Measurements from ENCODE around the gene CHST11. TPM values are rescaled to one million over a fixed set of nuclear protein-coding genes. Genes with fewer than 3 reads are reported as not detected.

The CHST11 gene
- total RNA-seq, 1 experiment from 2014 or later: 1.1 TPM

DNA sequence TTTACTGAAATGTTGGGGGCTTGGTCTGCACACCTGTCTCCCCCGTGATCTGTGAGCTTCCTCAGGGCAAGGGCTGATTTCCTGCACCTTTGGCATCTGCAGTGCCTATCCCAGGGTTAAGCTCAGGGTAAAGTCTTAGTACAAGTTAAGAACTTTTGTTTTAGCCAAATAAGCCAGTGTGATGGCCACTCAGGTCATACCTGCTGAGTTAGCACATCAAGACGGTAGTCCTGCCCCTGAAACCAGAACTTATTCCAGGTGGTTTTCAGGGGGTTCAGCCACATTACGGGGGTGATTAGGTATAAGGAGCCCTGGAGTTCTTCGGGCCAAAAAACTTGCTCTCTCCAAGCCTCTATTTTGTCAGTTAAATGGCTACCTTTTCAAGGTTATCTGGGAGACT, 21.6 kb upstream of the CHST11 start:
- no peaks in the 10 kb centered on the region for H3K9me3 Mint-ChIP-seq (ENCODE audit: low read depth, unreplicated experiment)
- no peak overlapping the region for H3K27ac Mint-ChIP-seq (ENCODE audit: unreplicated experiment)
- no TSS peak for BruUV-seq (replicated peaks)
- TF ChIP-seq, protein P1, sequence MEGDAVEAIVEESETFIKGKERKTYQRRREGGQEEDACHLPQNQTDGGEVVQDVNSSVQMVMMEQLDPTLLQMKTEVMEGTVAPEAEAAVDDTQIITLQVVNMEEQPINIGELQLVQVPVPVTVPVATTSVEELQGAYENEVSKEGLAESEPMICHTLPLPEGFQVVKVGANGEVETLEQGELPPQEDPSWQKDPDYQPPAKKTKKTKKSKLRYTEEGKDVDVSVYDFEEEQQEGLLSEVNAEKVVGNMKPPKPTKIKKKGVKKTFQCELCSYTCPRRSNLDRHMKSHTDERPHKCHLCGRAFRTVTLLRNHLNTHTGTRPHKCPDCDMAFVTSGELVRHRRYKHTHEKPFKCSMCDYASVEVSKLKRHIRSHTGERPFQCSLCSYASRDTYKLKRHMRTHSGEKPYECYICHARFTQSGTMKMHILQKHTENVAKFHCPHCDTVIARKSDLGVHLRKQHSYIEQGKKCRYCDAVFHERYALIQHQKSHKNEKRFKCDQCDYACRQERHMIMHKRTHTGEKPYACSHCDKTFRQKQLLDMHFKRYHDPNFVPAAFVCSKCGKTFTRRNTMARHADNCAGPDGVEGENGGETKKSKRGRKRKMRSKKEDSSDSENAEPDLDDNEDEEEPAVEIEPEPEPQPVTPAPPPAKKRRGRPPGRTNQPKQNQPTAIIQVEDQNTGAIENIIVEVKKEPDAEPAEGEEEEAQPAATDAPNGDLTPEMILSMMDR (IDR thresholded peaks at IDR 0.05; ENCODE audit: unreplicated experiment): no peak
- CTCF ChIA-PET: interaction anchor here (2.1 kb wide), 1 partner anchor 9 kb away, joined by 5 read pairs; no protein-coding TSS in a partner anchor
- H3K36me3 Mint-ChIP-seq (ENCODE audit: insufficient read depth, unreplicated experiment): no peaks in the 10 kb centered on the region
- no peak overlapping the region for H3K4me3 Mint-ChIP-seq (ENCODE audit: low read depth, unreplicated experiment)
- H3K4me1 Mint-ChIP-seq (ENCODE audit: low read depth, unreplicated experiment): peaks cover 13% of the 10 kb centered on the region
- intact Hi-C loops (cut with micrococcal nuclease; ENCODE audit: unreplicated experiment): no loop called here
- peaks cover 89% of the 10 kb centered on the region for H3K27me3 Mint-ChIP-seq (ENCODE audit: unreplicated experiment)
- no peak for DNase-seq

DNA sequence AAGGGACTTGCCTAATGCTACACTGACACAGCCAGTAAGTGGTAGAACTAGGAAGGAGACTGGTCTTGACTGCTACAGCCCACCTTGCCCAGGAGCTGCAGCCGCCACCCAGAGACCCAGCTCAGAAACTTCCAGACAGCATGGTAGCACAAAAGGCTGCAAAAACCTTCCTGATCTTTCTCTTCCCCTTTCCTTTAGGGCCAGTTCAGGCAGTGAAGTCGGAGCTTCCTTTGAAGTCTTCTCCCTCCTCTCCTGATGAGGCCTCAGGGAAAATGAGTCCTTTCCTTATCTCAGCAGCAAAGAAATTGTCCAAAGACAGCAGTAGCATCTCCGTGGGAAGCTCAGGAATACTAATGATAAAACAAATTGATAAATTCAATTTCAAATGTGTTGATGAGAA, 21.0 kb upstream of the CHST11 start:
- Mint-ChIP-seq H3K4me3 (ENCODE audit: low read depth, unreplicated experiment) (no peak overlapping the region), H3K27ac (ENCODE audit: unreplicated experiment) (no peak overlapping the region)

DNA sequence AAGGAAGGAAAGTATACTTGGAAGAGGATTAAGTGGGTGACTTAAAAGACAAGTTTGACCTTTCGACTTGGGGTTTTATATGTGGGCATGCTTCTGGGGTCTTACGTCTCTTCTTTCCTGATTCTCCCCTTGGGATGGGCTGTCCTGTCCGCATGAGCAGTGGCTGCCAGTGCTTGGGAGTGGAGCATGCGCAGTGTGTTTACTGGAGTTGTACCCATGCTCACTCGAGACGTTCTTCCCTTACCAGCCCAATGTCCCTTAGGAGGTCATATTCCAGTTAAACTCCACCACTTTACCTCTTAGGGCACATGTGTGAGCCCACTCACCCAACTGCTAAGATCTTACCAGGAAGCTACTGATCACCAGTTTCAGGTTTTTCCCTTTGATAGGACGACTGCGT, 20.0 kb upstream of the CHST11 start:
- CTCF ChIA-PET: interaction anchor here (0.6 to 2.1 kb wide), 4 partner anchors 8 to 539 kb away, joined by 3 to 5 read pairs (median 4); no protein-coding TSS in a partner anchor
- intact Hi-C loops (cut with micrococcal nuclease; ENCODE audit: unreplicated experiment): no loop called here

More for the DNA sequence above, 21.0 kb upstream of the CHST11 start:
- intact Hi-C loops (cut with micrococcal nuclease; ENCODE audit: unreplicated experiment): no loop called here
- Mint-ChIP-seq H3K9me3 (ENCODE audit: low read depth, unreplicated experiment) (no peaks in the 10 kb centered on the region), H3K36me3 (ENCODE audit: insufficient read depth, unreplicated experiment) (no peaks in the 10 kb centered on the region), H3K27me3 (ENCODE audit: unreplicated experiment) (peaks cover 91% of the 10 kb centered on the region), H3K4me1 (ENCODE audit: low read depth, unreplicated experiment) (peaks cover 13% of the 10 kb centered on the region)
- TF ChIP-seq, protein P1 (IDR thresholded peaks at IDR 0.05; ENCODE audit: unreplicated experiment): no peak
- BruUV-seq (replicated peaks): no TSS peak
- CTCF ChIA-PET: interaction anchor here (2.1 kb wide), 1 partner anchor 9 kb away, joined by 5 read pairs; no protein-coding TSS in a partner anchor
- no peak for DNase-seq

DNA sequence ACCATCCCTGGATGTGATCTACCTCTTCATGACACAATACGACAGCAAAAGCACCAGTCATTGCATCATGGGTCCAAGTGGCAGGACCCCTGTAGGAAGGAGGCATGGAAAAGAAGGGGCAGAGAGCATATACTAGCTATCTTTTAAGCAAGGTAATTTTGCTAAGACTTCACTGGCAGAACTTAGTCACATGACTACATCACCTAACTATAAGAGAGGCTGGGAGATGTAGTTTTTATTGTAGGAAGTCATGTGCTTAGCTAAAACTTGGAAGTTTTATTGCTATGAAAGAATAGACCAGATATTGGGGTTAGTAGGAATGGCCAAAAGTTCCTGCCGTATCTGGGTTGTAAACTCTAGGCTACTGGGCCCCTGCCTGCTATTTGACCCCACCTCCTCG, 18.6 kb upstream of the CHST11 start:
- Mint-ChIP-seq H3K4me1 (ENCODE audit: low read depth, unreplicated experiment) (peaks cover 13% of the 10 kb centered on the region), H3K4me3 (ENCODE audit: low read depth, unreplicated experiment) (no peak overlapping the region), H3K9me3 (ENCODE audit: low read depth, unreplicated experiment) (no peaks in the 10 kb centered on the region), H3K36me3 (ENCODE audit: insufficient read depth, unreplicated experiment) (no peaks in the 10 kb centered on the region), H3K27ac (ENCODE audit: unreplicated experiment) (no peak overlapping the region), H3K27me3 (ENCODE audit: unreplicated experiment) (peaks cover 92% of the 10 kb centered on the region)
- TF ChIP-seq, protein P1 (IDR thresholded peaks at IDR 0.05; ENCODE audit: unreplicated experiment): no peak
- no TSS peak for BruUV-seq (replicated peaks)
- CTCF ChIA-PET: no interaction called here
- intact Hi-C loops (cut with micrococcal nuclease; ENCODE audit: unreplicated experiment): no loop called here
- no peak for DNase-seq

More for the DNA sequence above, 20.0 kb upstream of the CHST11 start:
- Mint-ChIP-seq H3K9me3 (ENCODE audit: low read depth, unreplicated experiment) (no peaks in the 10 kb centered on the region), H3K36me3 (ENCODE audit: insufficient read depth, unreplicated experiment) (no peaks in the 10 kb centered on the region), H3K27ac (ENCODE audit: unreplicated experiment) (no peak overlapping the region), H3K4me3 (ENCODE audit: low read depth, unreplicated experiment) (no peak overlapping the region), H3K27me3 (ENCODE audit: unreplicated experiment) (peaks cover 92% of the 10 kb centered on the region), H3K4me1 (ENCODE audit: low read depth, unreplicated experiment) (peaks cover 13% of the 10 kb centered on the region)
- TF ChIP-seq, protein P1 (IDR thresholded peaks at IDR 0.05; ENCODE audit: unreplicated experiment): no peak
- no peak for DNase-seq
- BruUV-seq (replicated peaks): no TSS peak
